Measurements from ENCODE around the gene ZNG1C.
"Not testable (repeated sequence)": the region's sequence is repeated elsewhere in the genome, so short reads cannot be mapped to it uniquely, and the experiment has no call there.

DNA sequence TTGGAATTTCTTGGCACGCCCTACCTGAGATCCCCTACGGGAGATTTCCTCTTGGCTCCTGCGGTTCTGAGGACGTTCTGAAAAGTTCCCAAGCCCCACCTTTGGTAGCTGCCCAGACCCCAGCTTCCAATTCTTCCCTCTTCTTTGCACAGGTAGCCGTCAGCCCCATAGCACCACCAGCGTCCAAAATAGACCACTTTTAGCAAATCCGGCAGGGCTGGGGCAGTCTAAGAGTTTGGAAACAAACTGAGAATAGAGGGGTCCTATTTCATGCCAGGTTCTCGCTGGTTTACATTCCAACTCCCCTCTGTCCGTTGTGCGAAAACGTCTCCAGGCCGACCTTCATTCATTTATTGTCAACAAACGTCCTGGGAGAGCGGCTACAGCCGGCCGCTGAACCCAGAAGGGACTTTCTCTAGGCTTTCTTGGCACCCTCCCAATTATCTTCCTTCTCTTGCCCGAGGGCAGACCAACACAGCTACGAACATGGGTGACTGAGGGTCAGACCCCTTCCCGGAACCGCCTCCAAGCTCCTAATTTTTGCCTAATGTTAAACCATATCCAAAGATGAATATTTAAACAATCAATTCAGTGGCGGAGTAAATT, 64.0 kb downstream of the ZNG1C start:
- TF ChIP-seq, protein P1, sequence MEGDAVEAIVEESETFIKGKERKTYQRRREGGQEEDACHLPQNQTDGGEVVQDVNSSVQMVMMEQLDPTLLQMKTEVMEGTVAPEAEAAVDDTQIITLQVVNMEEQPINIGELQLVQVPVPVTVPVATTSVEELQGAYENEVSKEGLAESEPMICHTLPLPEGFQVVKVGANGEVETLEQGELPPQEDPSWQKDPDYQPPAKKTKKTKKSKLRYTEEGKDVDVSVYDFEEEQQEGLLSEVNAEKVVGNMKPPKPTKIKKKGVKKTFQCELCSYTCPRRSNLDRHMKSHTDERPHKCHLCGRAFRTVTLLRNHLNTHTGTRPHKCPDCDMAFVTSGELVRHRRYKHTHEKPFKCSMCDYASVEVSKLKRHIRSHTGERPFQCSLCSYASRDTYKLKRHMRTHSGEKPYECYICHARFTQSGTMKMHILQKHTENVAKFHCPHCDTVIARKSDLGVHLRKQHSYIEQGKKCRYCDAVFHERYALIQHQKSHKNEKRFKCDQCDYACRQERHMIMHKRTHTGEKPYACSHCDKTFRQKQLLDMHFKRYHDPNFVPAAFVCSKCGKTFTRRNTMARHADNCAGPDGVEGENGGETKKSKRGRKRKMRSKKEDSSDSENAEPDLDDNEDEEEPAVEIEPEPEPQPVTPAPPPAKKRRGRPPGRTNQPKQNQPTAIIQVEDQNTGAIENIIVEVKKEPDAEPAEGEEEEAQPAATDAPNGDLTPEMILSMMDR (conservative IDR thresholded peaks at IDR 0.05), result not testable (repeated sequence)
- not testable (repeated sequence) for TF ChIP-seq ZFX (IDR thresholded peaks at IDR 0.05)
